M059J (cell line): ENCODE results near the gene ZFYVE26. TPM values are rescaled to one million over a fixed set of nuclear protein-coding genes. Genes with fewer than 3 reads are reported as not detected.
A peak's percentile ranks its signal among the peaks of the same experiment; 100 is the strongest.
"Not testable (repeated sequence)": the region's sequence is repeated elsewhere in the genome, so short reads cannot be mapped to it uniquely, and the experiment has no call there.

Experiments
- DNase-seq: peaks from one replicate; pipeline ENCODE4 v3.0.0-alpha.2; 2012; ENCODE audit warnings: low read depth
- total RNA-seq: library from RNA; depleted of rRNA; stranded (reverse); fragments of >200 nt; shearing (Covaris generic); gene quantifications from 2 replicates; pipeline ENCODE4 v1.2.3, GENCODE V29; 2014; rRNA removed

Gene ZFYVE26
- total RNA-seq, 1 experiment from 2014 or later = 17.8 TPM

- not testable (repeated sequence) for DNase-seq
Observed at GRCh38 chr14:67709796-67710195, 106.6 kb downstream of the ZFYVE26 start.

GRCh38 chr14:67709346-67709745, 107.0 kb downstream of the ZFYVE26 start:
- DNase-seq = not testable (repeated sequence)

- no peak for DNase-seq
Observed at GRCh38 chr14:67705211-67705610, 111.2 kb downstream of the ZFYVE26 start.

- peak; percentile 58 for DNase-seq
Observed at GRCh38 chr14:67704484-67705089, 111.8 kb downstream of the ZFYVE26 start.

GRCh38 chr14:67703997-67704396, 112.4 kb downstream of the ZFYVE26 start:
- no peak for DNase-seq

GRCh38 chr14:67701492-67701891, 114.9 kb downstream of the ZFYVE26 start, which contains the start of gene RDH12:
TSS of gene RDH12 (plus strand) at chr14:67701886. CDS start at chr14:67722643, 20,757 bp downstream.
- DNase-seq = peak; percentile 3

GRCh38 chr14:67698179-67698578, 118.2 kb downstream of the ZFYVE26 start:
- no peak for DNase-seq

- DNase-seq = no peak
Observed at GRCh38 chr14:67697006-67697405, 119.4 kb downstream of the ZFYVE26 start.

Other genes with a start within 250 kb of the ZFYVE26 start
- gene PIGH, start 216.3 kb downstream of the ZFYVE26 start, total RNA-seq = 23.2 and 32.8 TPM in 2 replicates
- 22.6 and 26.4 TPM in 2 replicates for gene ARG2, start 196.7 kb downstream of the ZFYVE26 start, total RNA-seq
- gene VTI1B, start 142.0 kb downstream of the ZFYVE26 start, total RNA-seq = 54.6 and 54.9 TPM in 2 replicates
- gene RDH11, start 120.8 kb downstream of the ZFYVE26 start, total RNA-seq = 127 and 140 TPM in 2 replicates
- gene RDH12, start 114.7 kb downstream of the ZFYVE26 start, total RNA-seq = 0.05 and 0.20 TPM in 2 replicates
- gene RAD51B, start 3.2 kb upstream of the ZFYVE26 start, total RNA-seq = 19.0 and 21.9 TPM in 2 replicates